Effector memory CD4-positive, alpha-beta T cell (primary cell): ENCODE measurements around the gene FBN2.
"Not testable (repeated sequence)": the region's sequence is repeated elsewhere in the genome, so short reads cannot be mapped to it uniquely, and the experiment has no call there.

Experiments used
- DNase-seq, 3 donors: peaks; one replicate each; pipeline ENCODE4 v3.0.0-alpha.2; 2020
- H3K27ac ChIP-seq: 2 replicates; pipeline ENCODE4 v1.7.0; 2013; ENCODE audit warnings: mild to moderate bottlenecking, low read length, moderate library complexity; ENCODE audit not compliant: insufficient read depth, poor library complexity, severe bottlenecking
- H3K27me3 ChIP-seq: replicated peaks from 2 replicates; pipeline ENCODE4 v1.7.0; 2013; ENCODE audit warnings: mild to moderate bottlenecking, low read length; ENCODE audit not compliant: insufficient read depth, control insufficient read depth, poor library complexity, severe bottlenecking
- H3K36me3 ChIP-seq: 2 replicates; pipeline ENCODE4 v1.7.0; 2013; ENCODE audit warnings: mild to moderate bottlenecking, low read length, moderate library complexity; ENCODE audit not compliant: control insufficient read depth, insufficient read depth
- H3K4me1 ChIP-seq: 2 replicates; pipeline ENCODE4 v1.7.0; 2013; ENCODE audit warnings: low read length, mild to moderate bottlenecking; ENCODE audit not compliant: control insufficient read depth, insufficient read depth, poor library complexity, severe bottlenecking
- H3K4me3 ChIP-seq: 2 replicates; pipeline ENCODE4 v1.7.0; 2013; ENCODE audit warnings: low read length, low read depth, mild to moderate bottlenecking; ENCODE audit not compliant: insufficient read depth, poor library complexity, severe bottlenecking
- H3K9me3 ChIP-seq: 2 replicates; pipeline ENCODE4 v1.7.0; 2013; ENCODE audit warnings: mild to moderate bottlenecking, low read length, moderate library complexity; ENCODE audit not compliant: control insufficient read depth

Gene FBN2

DNA sequence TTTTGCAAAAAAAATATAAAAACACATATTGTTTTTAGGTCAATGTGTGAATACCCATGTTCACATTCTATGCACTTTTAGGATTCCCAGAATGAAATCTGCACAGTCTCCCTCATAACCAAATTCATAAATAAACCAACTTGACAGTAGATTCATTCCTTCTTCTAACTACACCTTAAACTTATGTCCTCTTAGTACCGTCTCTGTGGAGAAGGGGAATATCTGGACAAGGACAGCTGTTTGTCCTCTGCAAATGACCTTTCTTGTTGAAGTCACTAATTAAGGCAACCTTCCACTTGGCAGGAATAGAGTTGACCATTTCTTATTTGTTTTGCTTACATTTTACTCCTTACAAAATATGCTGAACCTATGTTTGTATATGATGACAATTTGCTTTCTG, 71.1 kb downstream of the FBN2 start:
- DNase-seq, result no peak
- Histone ChIP-seq H3K9me3 (no peaks in the 10 kb centered on the region), H3K27me3 (no peaks in the 10 kb centered on the region), H3K27ac (no peak overlapping the region), H3K36me3 (no peaks in the 10 kb centered on the region), H3K4me3 (no peak overlapping the region), H3K4me1 (no peaks in the 10 kb centered on the region)

DNA sequence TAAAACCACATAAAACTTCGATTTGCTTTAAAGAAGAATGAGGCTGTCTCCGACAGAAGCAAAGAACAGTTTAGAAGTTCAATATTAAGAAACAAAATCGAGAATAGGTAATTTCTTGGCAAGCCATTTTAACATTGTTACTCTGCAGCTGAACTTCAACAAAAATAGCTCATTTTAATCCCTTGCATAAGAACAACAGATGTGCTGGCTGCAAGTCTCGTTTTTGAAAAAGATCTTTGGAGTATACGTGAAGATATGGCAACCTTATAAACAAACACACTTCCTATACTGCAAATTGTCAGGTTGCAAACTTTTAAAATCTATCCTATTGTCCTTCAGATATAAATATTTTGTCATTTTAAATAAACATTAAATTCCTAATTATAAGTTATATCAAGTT, 71.5 kb downstream of the FBN2 start:
- no peaks in the 10 kb centered on the region for H3K27me3 ChIP-seq
- no peak overlapping the region for H3K27ac ChIP-seq
- no peaks in the 10 kb centered on the region for H3K4me1 ChIP-seq
- no peaks in the 10 kb centered on the region for H3K36me3 ChIP-seq
- H3K9me3 ChIP-seq, result no peaks in the 10 kb centered on the region
- H3K4me3 ChIP-seq, result no peak overlapping the region
- no peak for DNase-seq

DNA sequence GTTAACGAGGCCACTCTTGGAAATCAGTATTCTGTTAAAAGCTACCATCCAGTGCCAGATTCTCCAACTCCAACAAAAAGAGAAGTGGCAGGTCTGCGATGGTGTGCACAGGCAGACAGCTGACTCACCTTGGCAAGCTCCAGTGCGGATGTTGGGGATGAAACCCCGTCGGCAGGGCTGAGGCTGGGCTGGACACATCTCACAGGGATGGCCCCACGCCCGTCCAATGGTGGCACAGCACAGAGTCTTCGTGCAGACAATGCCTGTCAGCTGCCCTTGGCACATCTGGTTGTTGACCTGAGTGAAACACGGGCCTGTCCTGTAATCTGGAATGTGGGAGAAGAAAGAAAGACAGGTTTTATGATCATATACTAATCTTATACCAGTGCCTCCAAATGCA, 73.4 kb downstream of the FBN2 start:
- Histone ChIP-seq H3K27me3 (no peaks in the 10 kb centered on the region), H3K36me3 (no peaks in the 10 kb centered on the region), H3K4me3 (no peak overlapping the region), H3K27ac (no peak overlapping the region), H3K9me3 (no peaks in the 10 kb centered on the region), H3K4me1 (no peaks in the 10 kb centered on the region)
- no peak for DNase-seq

DNA sequence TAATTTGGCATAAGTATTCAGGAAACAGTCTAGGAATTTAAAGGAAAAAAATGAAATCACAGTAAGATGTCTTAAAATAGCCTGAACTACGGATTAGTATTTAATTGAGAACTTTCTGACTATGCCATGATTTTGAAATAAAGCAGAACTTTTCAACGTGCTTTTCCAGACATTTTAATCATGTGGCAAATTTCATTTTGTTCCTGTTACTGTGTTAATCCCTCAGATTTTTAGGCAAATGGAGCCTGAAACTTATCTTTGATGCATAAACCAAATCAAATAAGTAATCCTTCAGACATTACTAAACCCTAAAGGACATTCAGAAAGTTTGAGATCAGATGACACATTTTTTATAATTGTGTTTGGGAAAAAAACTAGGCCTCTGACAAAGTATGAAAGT, 75.7 kb downstream of the FBN2 start:
- Histone ChIP-seq H3K4me1 (no peaks in the 10 kb centered on the region), H3K27ac (no peak overlapping the region), H3K4me3 (no peak overlapping the region), H3K36me3 (no peaks in the 10 kb centered on the region), H3K27me3 (no peaks in the 10 kb centered on the region), H3K9me3 (no peaks in the 10 kb centered on the region)
- no peak for DNase-seq

DNA sequence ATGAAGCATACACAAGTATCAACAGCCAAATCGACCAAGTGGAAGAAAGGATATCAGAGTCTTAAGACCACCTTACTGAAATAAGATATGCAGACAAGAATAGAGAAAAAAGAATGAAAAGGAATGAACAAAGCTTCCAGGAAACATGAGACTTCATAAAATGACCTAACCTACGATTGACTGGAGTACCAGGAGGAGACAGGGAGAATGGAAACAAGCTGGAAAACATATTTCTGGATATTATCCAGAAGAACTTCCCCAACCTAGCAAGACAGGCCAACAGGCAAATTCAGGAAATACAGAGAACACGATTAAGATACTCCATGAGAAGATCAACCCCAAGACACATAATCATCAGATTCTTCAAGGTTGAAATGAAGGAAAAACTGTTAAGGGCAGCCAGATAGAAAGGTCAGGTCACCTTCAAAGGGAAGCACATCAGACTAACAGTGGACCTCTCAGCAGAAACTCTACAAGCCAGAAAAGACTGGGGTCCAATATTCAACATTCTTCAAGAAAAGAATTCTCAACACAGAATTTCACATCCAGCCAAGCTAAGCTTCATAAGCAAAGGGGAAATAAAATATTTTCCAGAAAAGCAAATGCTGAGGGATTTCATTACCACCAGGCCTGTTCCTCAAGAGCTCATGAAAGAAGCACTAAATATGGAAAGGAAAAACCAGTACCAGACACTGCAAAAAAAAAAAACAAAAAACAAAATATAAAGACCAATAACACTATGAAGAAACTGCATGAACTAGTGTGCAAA, 80.7 kb downstream of the FBN2 start:
- H3K9me3 ChIP-seq, H3K27ac ChIP-seq, DNase-seq, H3K36me3 ChIP-seq, H3K27me3 ChIP-seq, H3K4me3 ChIP-seq, H3K4me1 ChIP-seq: not testable (repeated sequence)

DNA sequence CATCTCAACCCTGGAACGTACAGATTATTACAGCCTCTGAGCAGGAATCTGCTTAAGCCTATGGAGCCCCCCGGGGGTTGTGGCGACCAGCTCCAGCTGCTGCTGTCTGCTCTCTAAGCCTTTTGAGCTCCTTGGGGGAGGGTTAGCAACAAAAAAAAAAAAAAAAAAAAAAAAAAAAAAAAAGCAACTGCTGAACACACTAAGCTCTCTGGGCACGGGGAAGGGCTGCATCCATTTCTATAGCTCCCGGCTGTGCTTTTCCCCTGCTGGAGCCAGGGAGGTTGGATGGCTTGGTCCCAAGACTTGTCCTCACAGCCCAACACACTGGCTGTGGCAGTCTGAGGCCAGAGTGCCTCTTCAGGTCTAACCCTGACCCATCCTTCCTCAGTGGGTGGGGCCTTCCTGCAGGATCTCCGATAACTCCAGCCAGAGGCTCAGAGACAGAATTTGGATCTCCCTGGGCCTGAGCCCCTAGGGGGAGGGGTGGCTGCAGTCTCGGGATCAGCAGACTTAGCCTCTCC, 82.1 kb downstream of the FBN2 start:
- Histone ChIP-seq H3K9me3 (no peaks in the 10 kb centered on the region), H3K36me3 (no peaks in the 10 kb centered on the region), H3K4me1 (no peaks in the 10 kb centered on the region), H3K27ac (no peak overlapping the region), H3K4me3 (no peak overlapping the region), H3K27me3 (no peaks in the 10 kb centered on the region)
- no peak for DNase-seq

DNA sequence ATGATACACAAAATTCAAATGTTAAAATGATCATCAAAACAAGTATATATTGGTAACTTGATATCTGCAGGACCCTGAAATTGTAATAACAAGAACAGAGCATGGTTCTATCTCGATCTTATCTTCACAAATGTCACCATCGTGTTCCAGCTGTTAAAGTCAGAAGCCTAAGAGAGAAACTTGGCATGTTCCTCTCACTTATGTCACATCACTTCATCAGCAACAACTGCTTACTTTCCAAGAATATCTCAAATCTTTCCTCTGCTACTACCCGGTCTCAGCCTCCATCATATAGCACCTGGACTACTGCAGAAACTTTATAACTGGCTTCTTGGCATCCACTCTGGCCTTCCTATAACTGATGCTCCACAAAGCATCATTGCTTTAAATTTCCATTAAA, 84.9 kb downstream of the FBN2 start:
- no peak for DNase-seq
- Histone ChIP-seq H3K36me3 (no peaks in the 10 kb centered on the region), H3K4me1 (no peaks in the 10 kb centered on the region), H3K4me3 (no peak overlapping the region), H3K27ac (no peak overlapping the region), H3K27me3 (no peaks in the 10 kb centered on the region), H3K9me3 (no peaks in the 10 kb centered on the region)

DNA sequence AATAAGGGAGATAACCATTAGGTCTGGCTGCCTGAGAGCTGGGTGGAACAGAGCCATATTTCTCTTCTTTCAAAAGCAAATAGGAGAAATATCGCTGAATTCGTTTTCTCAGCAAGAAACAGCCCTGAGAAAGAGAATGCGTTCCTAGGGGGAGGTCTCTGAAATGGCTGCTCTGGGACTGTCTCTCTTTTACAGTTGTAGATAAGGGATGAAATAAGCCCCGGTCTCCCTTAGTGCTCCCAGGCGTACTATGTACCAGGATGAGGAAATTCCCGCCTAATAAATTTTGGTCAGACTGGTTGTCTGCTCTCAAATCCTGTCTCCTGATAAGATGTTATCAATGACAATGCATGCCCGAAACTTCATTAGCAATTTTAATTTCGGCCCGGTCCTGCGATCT, 90.8 kb downstream of the FBN2 start:
- H3K4me3 ChIP-seq, H3K4me1 ChIP-seq, H3K9me3 ChIP-seq, DNase-seq, H3K36me3 ChIP-seq, H3K27ac ChIP-seq, H3K27me3 ChIP-seq: not testable (repeated sequence)

DNA sequence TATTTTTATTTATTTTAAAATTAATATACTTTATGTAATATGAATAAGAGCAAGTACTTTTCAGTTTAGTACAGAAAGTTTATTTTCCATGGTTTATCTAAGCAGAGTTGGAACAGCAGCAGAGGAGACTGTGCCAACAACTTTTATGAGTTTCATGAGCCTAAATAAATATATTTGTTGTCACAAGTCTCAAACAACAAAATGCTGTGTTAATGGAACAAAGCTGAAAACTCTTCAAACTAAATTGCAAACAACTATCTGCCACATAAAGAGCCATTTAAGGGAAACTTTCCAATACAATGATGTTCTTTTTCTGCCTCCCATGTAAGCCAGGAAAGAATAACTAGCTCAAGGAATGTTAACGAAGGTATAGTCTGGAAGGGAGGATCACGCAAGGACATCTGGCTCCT, 96.1 kb downstream of the FBN2 start:
- H3K27ac ChIP-seq, result no peak overlapping the region
- peaks cover 3% of the 10 kb centered on the region for H3K9me3 ChIP-seq
- no peaks in the 10 kb centered on the region for H3K4me1 ChIP-seq
- H3K36me3 ChIP-seq, result no peaks in the 10 kb centered on the region
- DNase-seq, result no peak
- H3K27me3 ChIP-seq, result no peaks in the 10 kb centered on the region
- no peak overlapping the region for H3K4me3 ChIP-seq

DNA sequence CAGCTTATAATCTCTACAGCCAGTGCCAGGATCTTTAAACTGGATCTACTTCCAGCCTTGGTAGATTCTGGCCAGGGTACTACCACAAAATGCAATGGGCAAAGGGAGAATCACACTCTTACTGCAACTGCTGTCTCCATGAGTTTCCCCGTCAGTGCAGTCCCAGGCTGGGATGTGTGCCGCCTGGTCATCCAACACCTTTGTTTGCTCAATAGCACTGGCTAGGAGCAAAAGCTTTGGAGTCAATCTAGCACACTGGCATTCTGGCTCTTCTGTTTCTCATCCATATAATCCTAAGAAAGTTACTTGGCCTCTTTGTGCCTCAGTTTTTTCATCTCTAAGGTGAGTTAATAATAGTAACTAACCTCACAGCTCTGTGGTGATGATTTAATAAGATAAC, 96.9 kb downstream of the FBN2 start:
- Histone ChIP-seq H3K9me3 (peaks cover under 1% of the 10 kb centered on the region), H3K36me3 (no peaks in the 10 kb centered on the region), H3K27me3 (no peaks in the 10 kb centered on the region), H3K4me1 (no peaks in the 10 kb centered on the region), H3K27ac (no peak overlapping the region), H3K4me3 (no peak overlapping the region)
- no peak for DNase-seq
